ENCODE data around the gene POU3F2.

Gene POU3F2

DNA sequence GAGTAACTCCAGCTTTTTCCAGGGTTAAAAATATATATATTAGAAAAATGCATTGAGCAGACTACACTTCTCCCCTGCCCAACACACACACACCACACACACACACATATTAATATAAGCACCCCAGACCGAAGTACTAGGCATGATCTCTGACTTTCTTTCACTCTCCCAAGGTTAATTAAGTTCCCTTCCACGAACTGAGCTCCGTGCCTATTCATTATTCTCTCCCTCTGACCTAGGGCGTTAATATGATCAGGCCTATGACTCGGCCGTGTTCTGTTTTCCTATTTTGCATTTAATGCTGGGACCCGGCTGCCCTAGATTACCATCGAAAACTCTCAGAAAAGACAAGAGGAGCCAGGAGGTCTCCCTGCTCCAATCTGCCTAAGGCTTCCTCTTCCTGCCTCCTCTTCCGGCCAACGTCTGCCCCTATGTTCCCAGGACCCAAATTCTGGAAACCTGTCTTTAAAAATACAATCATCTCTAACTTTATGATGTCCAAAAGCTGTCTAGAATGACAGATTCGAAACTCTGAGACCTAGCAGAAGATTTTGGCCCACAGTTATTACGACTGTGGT is 6.1 kb upstream of the POU3F2 start:
- H3K4me3 ChIP-seq (ENCODE audit: low read length): no peak overlapping the region
- TF ChIP-seq EZH2phosphoT487 (IDR thresholded peaks at IDR 0.05; ENCODE audit: borderline replicate concordance, low read length): no peak
- TF ChIP-seq, protein P1, sequence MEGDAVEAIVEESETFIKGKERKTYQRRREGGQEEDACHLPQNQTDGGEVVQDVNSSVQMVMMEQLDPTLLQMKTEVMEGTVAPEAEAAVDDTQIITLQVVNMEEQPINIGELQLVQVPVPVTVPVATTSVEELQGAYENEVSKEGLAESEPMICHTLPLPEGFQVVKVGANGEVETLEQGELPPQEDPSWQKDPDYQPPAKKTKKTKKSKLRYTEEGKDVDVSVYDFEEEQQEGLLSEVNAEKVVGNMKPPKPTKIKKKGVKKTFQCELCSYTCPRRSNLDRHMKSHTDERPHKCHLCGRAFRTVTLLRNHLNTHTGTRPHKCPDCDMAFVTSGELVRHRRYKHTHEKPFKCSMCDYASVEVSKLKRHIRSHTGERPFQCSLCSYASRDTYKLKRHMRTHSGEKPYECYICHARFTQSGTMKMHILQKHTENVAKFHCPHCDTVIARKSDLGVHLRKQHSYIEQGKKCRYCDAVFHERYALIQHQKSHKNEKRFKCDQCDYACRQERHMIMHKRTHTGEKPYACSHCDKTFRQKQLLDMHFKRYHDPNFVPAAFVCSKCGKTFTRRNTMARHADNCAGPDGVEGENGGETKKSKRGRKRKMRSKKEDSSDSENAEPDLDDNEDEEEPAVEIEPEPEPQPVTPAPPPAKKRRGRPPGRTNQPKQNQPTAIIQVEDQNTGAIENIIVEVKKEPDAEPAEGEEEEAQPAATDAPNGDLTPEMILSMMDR (IDR thresholded peaks at IDR 0.05; ENCODE audit: low read depth, low read length, poor library complexity, severe bottlenecking): no peak

DNA sequence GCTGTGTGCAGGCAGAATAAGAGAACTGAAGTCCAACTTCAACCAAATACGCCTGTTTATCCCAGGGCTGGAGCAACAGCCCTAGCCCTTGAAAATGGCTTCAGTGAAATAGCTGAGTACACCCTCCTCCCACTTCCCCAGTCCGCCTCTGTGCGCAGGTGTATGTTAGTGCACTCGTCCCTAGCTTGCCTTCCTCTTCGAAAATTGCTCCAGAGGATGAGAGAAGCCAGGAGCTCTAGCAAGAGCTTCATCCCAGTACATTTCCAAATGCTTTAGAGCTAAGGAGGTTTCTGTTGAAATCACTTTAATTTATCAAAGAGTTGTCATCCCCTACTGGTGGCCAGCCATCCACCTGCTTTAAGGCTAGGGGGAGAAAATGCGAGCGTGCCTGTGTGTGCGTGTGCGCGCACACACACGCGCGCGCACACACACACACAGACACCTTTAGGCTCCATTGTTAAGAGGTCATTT is 5.4 kb upstream of the POU3F2 start:
- no peak overlapping the region for H3K4me3 ChIP-seq (ENCODE audit: low read length)
- no peaks in the 10 kb centered on the region for H3K4me1 ChIP-seq (ENCODE audit: control insufficient read depth, low read length)
- no peaks in the 10 kb centered on the region for H3F3A ChIP-seq (ENCODE audit: control insufficient read depth, insufficient read depth)
- no peaks in the 10 kb centered on the region for H3K79me2 ChIP-seq (ENCODE audit: control insufficient read depth, low read length)
- no peak overlapping the region for H3K27ac ChIP-seq (ENCODE audit: low read depth, low read length)
- H3K36me3 ChIP-seq (ENCODE audit: control insufficient read depth, low read length): no peaks in the 10 kb centered on the region
- no peak overlapping the region for H3K4me2 ChIP-seq (ENCODE audit: low read length)
- peaks cover 5% of the 10 kb centered on the region; the same call in 1 of the 2 replicates for H3K9me3 ChIP-seq (ENCODE audit: control insufficient read depth, insufficient read depth, low read length)
- no peaks in the 10 kb centered on the region for H4K20me1 ChIP-seq (ENCODE audit: control insufficient read depth, insufficient read depth, low read depth, low read length)
- H3K27me3 ChIP-seq (ENCODE audit: control insufficient read depth, low read length): peaks cover 10% of the 10 kb centered on the region
- H3K9me2 ChIP-seq (replicated peaks; ENCODE audit: control insufficient read depth, low read length): no peaks in the 10 kb centered on the region
- TF ChIP-seq EZH2phosphoT487 (IDR thresholded peaks at IDR 0.05; ENCODE audit: borderline replicate concordance, low read length): no peak

More for the DNA sequence above, 6.1 kb upstream of the POU3F2 start:
- Histone ChIP-seq H3K79me2 (ENCODE audit: control insufficient read depth, low read length) (no peaks in the 10 kb centered on the region), H3K36me3 (ENCODE audit: control insufficient read depth, low read length) (no peaks in the 10 kb centered on the region), H3K27ac (ENCODE audit: low read depth, low read length) (no peak overlapping the region), H3K9me2 (replicated peaks; ENCODE audit: control insufficient read depth, low read length) (no peaks in the 10 kb centered on the region), H3K4me1 (ENCODE audit: control insufficient read depth, low read length) (no peaks in the 10 kb centered on the region), H3K4me2 (ENCODE audit: low read length) (no peak overlapping the region), H3K27me3 (ENCODE audit: control insufficient read depth, low read length) (peaks cover 5% of the 10 kb centered on the region; the same call in 1 of the 2 replicates), H3F3A (ENCODE audit: control insufficient read depth, insufficient read depth) (no peaks in the 10 kb centered on the region), H3K9me3 (ENCODE audit: control insufficient read depth, insufficient read depth, low read length) (no peaks in the 10 kb centered on the region), H4K20me1 (ENCODE audit: control insufficient read depth, insufficient read depth, low read depth, low read length) (no peaks in the 10 kb centered on the region)

DNA sequence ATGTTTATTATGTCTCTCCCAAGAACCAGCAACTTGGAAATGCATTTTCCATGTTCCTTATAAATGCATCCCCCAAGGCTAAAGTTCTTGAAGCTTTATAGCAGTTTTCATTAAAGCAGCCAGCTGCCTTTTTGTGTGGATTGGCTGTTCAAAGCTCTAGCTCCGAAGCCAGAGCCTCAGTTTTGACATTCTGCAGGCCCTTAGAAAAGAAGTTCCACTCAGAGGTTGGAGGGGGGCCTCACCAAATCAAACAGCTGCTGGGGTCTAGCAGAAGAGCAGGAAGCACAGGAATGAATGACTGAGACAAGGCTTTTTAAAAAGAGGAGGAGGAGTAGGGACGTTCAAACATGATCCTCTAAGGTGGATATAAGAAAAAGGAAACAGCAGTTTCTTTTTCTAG is 4.2 kb upstream of the POU3F2 start:
- Histone ChIP-seq H3K36me3 (ENCODE audit: control insufficient read depth, low read length) (no peaks in the 10 kb centered on the region), H3K4me1 (ENCODE audit: control insufficient read depth, low read length) (no peaks in the 10 kb centered on the region), H3K27ac (ENCODE audit: low read depth, low read length) (no peak overlapping the region), H3K27me3 (ENCODE audit: control insufficient read depth, low read length) (peaks cover 14% of the 10 kb centered on the region), H3K9me3 (ENCODE audit: control insufficient read depth, insufficient read depth, low read length) (peaks cover 5% of the 10 kb centered on the region; the same call in 1 of the 2 replicates), H3K9me2 (replicated peaks; ENCODE audit: control insufficient read depth, low read length) (no peaks in the 10 kb centered on the region), H3K4me3 (ENCODE audit: low read length) (no peak overlapping the region), H3K79me2 (ENCODE audit: control insufficient read depth, low read length) (no peaks in the 10 kb centered on the region), H3K4me2 (ENCODE audit: low read length) (no peak overlapping the region), H3F3A (ENCODE audit: control insufficient read depth, insufficient read depth) (no peaks in the 10 kb centered on the region), H4K20me1 (ENCODE audit: control insufficient read depth, insufficient read depth, low read depth, low read length) (no peaks in the 10 kb centered on the region)
- TF ChIP-seq, protein P1 (IDR thresholded peaks at IDR 0.05; ENCODE audit: low read depth, low read length, poor library complexity, severe bottlenecking): no peak
- TF ChIP-seq EZH2phosphoT487 (IDR thresholded peaks at IDR 0.05; ENCODE audit: borderline replicate concordance, low read length): no peak
